Fibroblast of lung (primary cell): ENCODE measurements around the gene TMSB15A. TPM values are rescaled to one million over a fixed set of nuclear protein-coding genes. Genes with fewer than 3 reads are reported as not detected.

Source experiments
- DNase-seq, 2 donors: peaks; one replicate each; pipeline versions ENCODE4 v3.0.0 to v3.0.0-alpha.2; 2010; ENCODE audit warnings: low read depth in 2 of 2
- H2AFZ ChIP-seq: 2 replicates; pipeline ENCODE4 v1.5.1; 2012; ENCODE audit warnings: low read length, control low read depth, inconsistent platforms
- H3K27ac ChIP-seq: 2 replicates; pipeline ENCODE4 v1.5.1; 2011; ENCODE audit warnings: low read length, control low read depth; ENCODE audit not compliant: insufficient read depth
- H3K27me3 ChIP-seq: 2 replicates; pipeline ENCODE4 v1.5.1; 2011; ENCODE audit warnings: mild to moderate bottlenecking, low read length; ENCODE audit not compliant: control insufficient read depth, insufficient read depth
- H3K36me3 ChIP-seq: 2 replicates; pipeline ENCODE4 v1.5.1; 2011; ENCODE audit warnings: low read length; ENCODE audit not compliant: control insufficient read depth, insufficient read depth
- H3K4me1 ChIP-seq: 2 replicates; pipeline ENCODE4 v1.5.1; 2011; ENCODE audit warnings: low read length; ENCODE audit not compliant: control insufficient read depth, insufficient read depth; ENCODE audit errors: extremely low read depth
- H3K4me2 ChIP-seq: 2 replicates; pipeline ENCODE4 v1.5.1; 2011; ENCODE audit warnings: low read length, control low read depth; ENCODE audit not compliant: insufficient read depth; ENCODE audit errors: extremely low read depth
- H3K4me3 ChIP-seq, 4 experiments: fragments of 200-600 bp in 1 of 4; sonication (generic) in 1 of 4; replicated peaks in 1 of 4; 2 replicates each; pipeline ENCODE4 v1.5.1; 2011 to 2016; ENCODE audit warnings: low read length in 4 of 4, low read depth in 3 of 4, mild to moderate bottlenecking in 3 of 4, control low read depth in 2 of 4, inconsistent platforms in 1 of 4, mixed read lengths in 1 of 4; ENCODE audit not compliant: insufficient read depth in 1 of 4; ENCODE audit errors: control extremely low read depth in 1 of 4
- H3K79me2 ChIP-seq: 2 replicates; pipeline ENCODE4 v1.5.1; 2012; ENCODE audit warnings: mild to moderate bottlenecking, low read length, inconsistent platforms; ENCODE audit not compliant: control insufficient read depth, insufficient read depth
- H3K9ac ChIP-seq: 2 replicates; pipeline ENCODE4 v1.5.1; 2011; ENCODE audit warnings: mild to moderate bottlenecking, low read length, control low read depth; ENCODE audit not compliant: insufficient read depth
- H3K9me3 ChIP-seq: 2 replicates; pipeline ENCODE4 v1.5.1; 2012; ENCODE audit warnings: low read depth, low read length; ENCODE audit not compliant: control insufficient read depth, insufficient read depth
- H4K20me1 ChIP-seq: 2 replicates; pipeline ENCODE4 v1.5.1; 2011; ENCODE audit warnings: low read length; ENCODE audit not compliant: control insufficient read depth, insufficient read depth; ENCODE audit errors: extremely low read depth
- EZH2 ChIP-seq: IDR thresholded peaks from 2 replicates; pipeline ENCODE4 v1.5.1; 2012; ENCODE audit warnings: low read length, control low read depth, mild to moderate bottlenecking; ENCODE audit errors: missing control alignments
- polyA plus RNA-seq, 2 donors: library from polyadenylated mRNA; depleted of rRNA in 1 of 2; stranded (reverse) in 1 of 2; unstranded in 1 of 2; fragments of >200 nt; gene quantifications; 2 replicates each; pipeline ENCODE4 v1.2.1, GENCODE V29; 2011 to 2012; ENCODE audit warnings: missing spikeins in 1 of 2
- total RNA-seq: library from RNA; depleted of rRNA; stranded (reverse); fragments of >200 nt; gene quantifications from 2 replicates; pipeline ENCODE4 v1.2.1, GENCODE V29; 2014
- TF ChIP-seq, protein P1 (sequence below), 2 donors: IDR thresholded peaks in 1 of 2; conservative IDR thresholded peaks in 1 of 2; 1 replicate in 1 of 2; 2 replicates in 1 of 2; pipeline ENCODE4 v1.5.1; 2011 to 2012; ENCODE audit warnings: low read length in 2 of 2, control low read depth in 1 of 2, inconsistent platforms in 1 of 2, low read depth in 1 of 2, mild to moderate bottlenecking in 1 of 2

Gene TMSB15A
- total and polyA plus RNA-seq, 2 donors (not counting 1 experiment from before 2014, with no cell fraction given): 3.6 to 18.1 TPM

DNA sequence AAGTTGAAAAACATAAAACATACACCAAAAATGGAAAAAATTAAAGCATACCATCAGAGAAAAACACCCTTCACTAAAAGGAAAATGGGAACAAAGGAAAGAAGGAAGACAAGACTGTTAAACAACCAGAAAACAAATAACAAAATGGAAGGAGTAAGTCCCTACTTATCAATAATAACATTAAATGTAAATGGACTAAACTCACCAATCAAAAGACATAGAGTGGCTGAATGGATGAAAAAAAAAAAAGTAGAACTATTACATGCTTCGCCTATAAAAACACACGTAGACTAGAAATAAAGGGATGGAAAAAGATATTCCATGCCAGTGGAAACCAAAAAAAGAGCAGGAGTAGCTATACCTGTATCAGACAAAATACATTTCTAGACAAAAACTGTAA, 19.4 kb upstream of the TMSB15A start:
- no peak for DNase-seq
- Histone ChIP-seq H3K4me2 (no peak overlapping the region), H3K4me1 (no peaks in the 10 kb centered on the region), H3K4me3 (no peak overlapping the region), H3K9me3 (no peaks in the 10 kb centered on the region), H3K79me2 (no peaks in the 10 kb centered on the region), H3K27ac (no peak overlapping the region), H3K27me3 (no peaks in the 10 kb centered on the region), H3K9ac (no peak overlapping the region), H3K36me3 (no peaks in the 10 kb centered on the region), H2AFZ (no peak overlapping the region), H4K20me1 (no peaks in the 10 kb centered on the region)
- TF ChIP-seq EZH2: no peak
- TF ChIP-seq, protein P1, sequence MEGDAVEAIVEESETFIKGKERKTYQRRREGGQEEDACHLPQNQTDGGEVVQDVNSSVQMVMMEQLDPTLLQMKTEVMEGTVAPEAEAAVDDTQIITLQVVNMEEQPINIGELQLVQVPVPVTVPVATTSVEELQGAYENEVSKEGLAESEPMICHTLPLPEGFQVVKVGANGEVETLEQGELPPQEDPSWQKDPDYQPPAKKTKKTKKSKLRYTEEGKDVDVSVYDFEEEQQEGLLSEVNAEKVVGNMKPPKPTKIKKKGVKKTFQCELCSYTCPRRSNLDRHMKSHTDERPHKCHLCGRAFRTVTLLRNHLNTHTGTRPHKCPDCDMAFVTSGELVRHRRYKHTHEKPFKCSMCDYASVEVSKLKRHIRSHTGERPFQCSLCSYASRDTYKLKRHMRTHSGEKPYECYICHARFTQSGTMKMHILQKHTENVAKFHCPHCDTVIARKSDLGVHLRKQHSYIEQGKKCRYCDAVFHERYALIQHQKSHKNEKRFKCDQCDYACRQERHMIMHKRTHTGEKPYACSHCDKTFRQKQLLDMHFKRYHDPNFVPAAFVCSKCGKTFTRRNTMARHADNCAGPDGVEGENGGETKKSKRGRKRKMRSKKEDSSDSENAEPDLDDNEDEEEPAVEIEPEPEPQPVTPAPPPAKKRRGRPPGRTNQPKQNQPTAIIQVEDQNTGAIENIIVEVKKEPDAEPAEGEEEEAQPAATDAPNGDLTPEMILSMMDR (conservative IDR thresholded peaks at IDR 0.05 in 1 of 2, IDR thresholded peaks at IDR 0.05 in 1 of 2; ENCODE audit: low read depth in 1 of 2, low read length in 2 of 2): no peak

DNA sequence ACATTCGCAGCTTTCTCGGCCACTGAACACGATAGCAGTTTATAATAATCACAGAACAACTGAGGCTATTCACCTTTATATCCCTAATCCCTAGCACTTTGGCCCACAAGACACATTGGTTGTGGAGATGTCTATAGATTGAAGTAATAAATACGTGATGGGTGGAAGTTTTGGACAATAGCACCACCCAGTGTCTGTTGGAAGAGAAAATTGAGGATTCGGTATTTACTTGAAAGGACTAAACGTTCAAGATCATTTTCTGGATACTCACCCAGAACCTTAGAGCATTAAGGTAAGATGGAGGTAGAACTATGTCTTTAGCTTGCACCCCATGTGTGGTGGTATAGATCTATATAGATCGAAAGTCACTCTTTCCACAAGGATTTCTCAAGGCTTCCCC, 787 bp upstream of the TMSB15A start:
- peak; percentile 8 to 46 for DNase-seq
- Histone ChIP-seq H3K36me3 (no peaks in the 10 kb centered on the region), H3K4me2 (peak overlapping the region; percentile 51), H2AFZ (peak overlapping the region; percentile 19), H4K20me1 (no peaks in the 10 kb centered on the region), H3K4me3 (peak overlapping the region in 2 of 4 experiments; percentile 32 to 52), H3K27me3 (no peaks in the 10 kb centered on the region), H3K9me3 (no peaks in the 10 kb centered on the region), H3K9ac (no peak overlapping the region), H3K4me1 (no peaks in the 10 kb centered on the region), H3K79me2 (no peaks in the 10 kb centered on the region), H3K27ac (no peak overlapping the region)
- TF ChIP-seq, protein P1 (conservative IDR thresholded peaks at IDR 0.05 in 1 of 2, IDR thresholded peaks at IDR 0.05 in 1 of 2; ENCODE audit: low read depth in 1 of 2, low read length in 2 of 2): peak; percentile 23 to 24
- TF ChIP-seq EZH2: no peak

DNA sequence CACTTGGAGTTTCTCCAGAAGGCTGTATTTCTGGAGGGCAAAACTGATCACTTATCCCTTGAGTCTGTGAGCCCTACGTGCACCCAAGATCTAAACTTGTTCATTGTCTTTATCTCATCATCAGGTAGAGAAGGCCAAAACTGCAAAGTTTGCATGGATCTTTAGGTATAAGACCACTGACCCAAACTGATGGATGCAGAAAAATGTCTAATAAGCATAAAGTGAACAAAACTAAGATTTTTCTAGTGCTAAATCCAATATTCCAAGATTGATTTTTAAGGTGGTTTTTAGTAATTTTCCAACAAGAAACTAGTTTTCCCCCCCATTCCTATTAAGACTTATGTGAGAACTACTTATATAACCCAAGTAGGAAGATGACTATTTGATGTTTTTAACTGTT, 2.0 kb downstream of the TMSB15A start:
- Histone ChIP-seq H3K27me3 (no peaks in the 10 kb centered on the region), H3K4me1 (no peaks in the 10 kb centered on the region), H4K20me1 (no peaks in the 10 kb centered on the region), H3K79me2 (no peaks in the 10 kb centered on the region), H3K9ac (no peak overlapping the region), H3K9me3 (no peaks in the 10 kb centered on the region), H3K36me3 (no peaks in the 10 kb centered on the region), H3K27ac (no peak overlapping the region), H3K4me3 (no peak overlapping the region), H2AFZ (no peak overlapping the region), H3K4me2 (no peak overlapping the region)
- no peak for TF ChIP-seq EZH2
- TF ChIP-seq, protein P1 (conservative IDR thresholded peaks at IDR 0.05 in 1 of 2, IDR thresholded peaks at IDR 0.05 in 1 of 2; ENCODE audit: low read depth in 1 of 2, low read length in 2 of 2): no peak
- DNase-seq: no peak
